HFFc6 (cell line): Measurements from ENCODE around the gene RBFOX2. TPM values are rescaled to one million over a fixed set of nuclear protein-coding genes. Genes with fewer than 3 reads are reported as not detected.

Source experiments
- DNase-seq: peaks from one replicate; pipeline ENCODE4 v3.0.0-alpha.2; 2018
- H3K27ac Mint-ChIP-seq: 2 replicates; pipeline ENCODE4 v1.8.0; 2020; ENCODE audit warnings: mild to moderate bottlenecking, mixed read lengths
- H3K27me3 Mint-ChIP-seq: 2 replicates; pipeline ENCODE4 v1.8.0; 2021; ENCODE audit warnings: mild to moderate bottlenecking, moderate library complexity, mixed read lengths; ENCODE audit not compliant: insufficient read depth
- H3K36me3 Mint-ChIP-seq: 2 replicates; pipeline ENCODE4 v1.8.0; 2021; ENCODE audit warnings: low read depth, mixed read lengths
- H3K4me1 Mint-ChIP-seq: 2 replicates; pipeline ENCODE4 v1.8.0; 2020; ENCODE audit warnings: low read depth, mixed read lengths
- H3K4me3 Mint-ChIP-seq: 2 replicates; pipeline ENCODE4 v1.8.0; 2020; ENCODE audit warnings: mild to moderate bottlenecking, moderate library complexity, mixed read lengths
- H3K9me3 Mint-ChIP-seq: 2 replicates; pipeline ENCODE4 v1.8.0; 2020; ENCODE audit warnings: mild to moderate bottlenecking, mixed read lengths
- total RNA-seq, 6 experiments: library from RNA; stranded (reverse); fragmentation: NEBNext Ultra II Directional; extraction: Animal tissue kit (Norgen Biotek cat#: 25700); gene quantifications; 2 replicates in 1 of 6; 3 replicates in 5 of 6; pipeline ENCODE4 v1.2.3, GENCODE V29; 2021
- TF ChIP-seq, protein P1 (sequence below): fragments of 200-600 bp; sonication (generic); IDR thresholded peaks from 2 replicates; pipeline ENCODE4 v1.5.0; 2021; ENCODE audit warnings: antibody characterized with exemption, mild to moderate bottlenecking

RBFOX2 gene
- total RNA-seq, 6 experiments from 2014 or later, result 139 to 165 (median 155) TPM

- no peak overlapping the region for H3K4me3 Mint-ChIP-seq
- no peak overlapping the region for H3K27ac Mint-ChIP-seq
- no peaks in the 10 kb centered on the region for H3K27me3 Mint-ChIP-seq
- no peaks in the 10 kb centered on the region for H3K9me3 Mint-ChIP-seq
- TF ChIP-seq, protein P1, sequence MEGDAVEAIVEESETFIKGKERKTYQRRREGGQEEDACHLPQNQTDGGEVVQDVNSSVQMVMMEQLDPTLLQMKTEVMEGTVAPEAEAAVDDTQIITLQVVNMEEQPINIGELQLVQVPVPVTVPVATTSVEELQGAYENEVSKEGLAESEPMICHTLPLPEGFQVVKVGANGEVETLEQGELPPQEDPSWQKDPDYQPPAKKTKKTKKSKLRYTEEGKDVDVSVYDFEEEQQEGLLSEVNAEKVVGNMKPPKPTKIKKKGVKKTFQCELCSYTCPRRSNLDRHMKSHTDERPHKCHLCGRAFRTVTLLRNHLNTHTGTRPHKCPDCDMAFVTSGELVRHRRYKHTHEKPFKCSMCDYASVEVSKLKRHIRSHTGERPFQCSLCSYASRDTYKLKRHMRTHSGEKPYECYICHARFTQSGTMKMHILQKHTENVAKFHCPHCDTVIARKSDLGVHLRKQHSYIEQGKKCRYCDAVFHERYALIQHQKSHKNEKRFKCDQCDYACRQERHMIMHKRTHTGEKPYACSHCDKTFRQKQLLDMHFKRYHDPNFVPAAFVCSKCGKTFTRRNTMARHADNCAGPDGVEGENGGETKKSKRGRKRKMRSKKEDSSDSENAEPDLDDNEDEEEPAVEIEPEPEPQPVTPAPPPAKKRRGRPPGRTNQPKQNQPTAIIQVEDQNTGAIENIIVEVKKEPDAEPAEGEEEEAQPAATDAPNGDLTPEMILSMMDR, result no peak
- no peaks in the 10 kb centered on the region for H3K36me3 Mint-ChIP-seq
- H3K4me1 Mint-ChIP-seq, result peaks cover 27% of the 10 kb centered on the region
- no peak for DNase-seq
Measured at GRCh38 chr22:35861451-35861850, 167.2 kb downstream of the RBFOX2 start.

DNA sequence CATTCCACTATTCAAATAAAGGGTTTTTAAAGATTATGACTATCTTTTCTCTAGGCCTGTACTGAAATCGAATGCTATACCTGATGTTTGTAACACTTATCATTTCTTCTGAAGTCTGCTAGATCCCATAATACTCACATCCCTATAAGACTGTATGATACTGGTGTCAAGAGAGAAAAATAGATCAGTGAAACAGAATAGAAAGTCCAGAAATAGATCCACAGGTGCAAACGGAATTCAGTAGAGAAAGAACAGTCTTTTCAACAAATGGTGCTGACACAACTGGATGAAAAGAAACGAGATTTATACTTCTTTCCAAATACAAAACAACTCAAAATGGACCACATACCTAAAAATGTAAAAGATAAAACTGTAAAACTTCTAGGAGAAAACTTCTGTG lies 167.8 kb downstream of the RBFOX2 start:
- Mint-ChIP-seq H3K9me3 (no peaks in the 10 kb centered on the region), H3K36me3 (no peaks in the 10 kb centered on the region), H3K27me3 (no peaks in the 10 kb centered on the region), H3K4me3 (no peak overlapping the region), H3K4me1 (peaks cover 30% of the 10 kb centered on the region), H3K27ac (no peak overlapping the region)
- DNase-seq, result no peak
- TF ChIP-seq, protein P1, result no peak

- Mint-ChIP-seq H3K4me3 (no peak overlapping the region), H3K36me3 (no peaks in the 10 kb centered on the region), H3K9me3 (no peaks in the 10 kb centered on the region), H3K4me1 (peaks cover 30% of the 10 kb centered on the region), H3K27me3 (no peaks in the 10 kb centered on the region), H3K27ac (no peak overlapping the region)
- DNase-seq, result no peak
- TF ChIP-seq, protein P1, result no peak
Measured at GRCh38 chr22:35860087-35860733, 168.4 kb downstream of the RBFOX2 start.

GRCh38 chr22:35854334-35854733 lies 174.3 kb downstream of the RBFOX2 start:
- Mint-ChIP-seq H3K27ac (no peak overlapping the region), H3K4me1 (peaks cover 14% of the 10 kb centered on the region), H3K4me3 (no peak overlapping the region), H3K36me3 (no peaks in the 10 kb centered on the region), H3K9me3 (no peaks in the 10 kb centered on the region), H3K27me3 (no peaks in the 10 kb centered on the region)
- TF ChIP-seq, protein P1, result no peak
- DNase-seq, result no peak

- H3K27ac Mint-ChIP-seq, result no peak overlapping the region
- no peaks in the 10 kb centered on the region for H3K9me3 Mint-ChIP-seq
- H3K4me3 Mint-ChIP-seq, result no peak overlapping the region
- no peaks in the 10 kb centered on the region for H3K36me3 Mint-ChIP-seq
- peaks cover 6% of the 10 kb centered on the region for H3K4me1 Mint-ChIP-seq
- TF ChIP-seq, protein P1, result no peak
- no peaks in the 10 kb centered on the region for H3K27me3 Mint-ChIP-seq
- DNase-seq, result no peak
Measured at GRCh38 chr22:35852076-35852475, 176.5 kb downstream of the RBFOX2 start.
